C1 segment of cervical spinal cord (tissue), 14 donors: Measurements from ENCODE around the gene THPO.

ENCODE experiments used
- DNase-seq, 14 donors: peaks; one replicate each; lab custom pipeline; 2025; lab: John Stamatoyannopoulos, UW

THPO gene

DNA sequence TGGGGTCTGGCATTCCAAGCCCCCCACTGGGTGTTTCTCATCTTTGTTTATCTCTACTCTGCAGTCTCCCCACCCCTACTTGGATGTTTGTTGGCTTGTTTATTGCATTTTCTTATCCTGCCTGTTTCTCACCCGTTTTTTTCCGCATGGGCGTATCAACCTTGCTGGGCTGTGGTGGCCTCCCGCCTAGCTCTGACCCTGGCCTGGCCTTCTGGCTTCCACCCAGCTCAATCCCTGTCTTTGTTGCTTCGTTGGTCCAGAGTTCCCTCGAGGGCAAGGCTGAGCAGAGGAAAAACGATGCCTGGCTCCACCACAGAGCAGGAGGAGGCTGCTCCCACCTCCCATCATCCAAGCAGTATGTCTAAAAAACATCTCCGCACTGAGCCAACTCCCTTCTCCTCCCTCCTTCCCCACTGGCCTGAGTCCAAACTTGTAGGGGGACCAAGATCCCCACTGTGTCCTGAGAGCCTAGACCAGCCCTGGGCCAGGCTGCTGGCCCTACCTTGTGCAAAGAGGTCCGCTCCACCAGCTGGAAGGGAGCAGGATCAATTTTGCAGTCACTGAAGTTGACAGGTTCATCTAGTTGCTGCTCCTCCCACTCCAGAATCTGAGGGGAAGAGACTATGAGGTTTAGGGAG lies 26.4 kb downstream of the THPO start:
- no peak for DNase-seq

DNA sequence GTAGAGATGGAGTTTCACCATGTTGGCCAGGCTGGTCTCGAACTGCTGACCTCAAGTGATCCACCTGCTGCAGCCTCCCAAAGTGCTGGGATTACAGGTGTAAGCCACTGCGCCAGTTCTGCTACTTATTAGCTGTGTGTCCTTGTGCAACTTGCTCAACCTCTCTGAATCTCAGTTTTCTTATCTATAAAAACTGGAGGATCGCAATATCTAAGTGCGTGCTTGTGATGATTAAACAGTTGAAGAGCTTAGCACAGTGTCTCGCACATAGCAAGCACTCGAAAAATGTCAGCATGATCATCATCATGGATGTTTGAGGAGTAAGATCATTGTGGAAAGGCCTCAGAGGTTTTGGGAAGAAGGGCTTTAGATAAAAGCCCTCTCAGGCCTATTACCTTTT lies 27.4 kb downstream of the THPO start:
- DNase-seq, result no peak

DNA sequence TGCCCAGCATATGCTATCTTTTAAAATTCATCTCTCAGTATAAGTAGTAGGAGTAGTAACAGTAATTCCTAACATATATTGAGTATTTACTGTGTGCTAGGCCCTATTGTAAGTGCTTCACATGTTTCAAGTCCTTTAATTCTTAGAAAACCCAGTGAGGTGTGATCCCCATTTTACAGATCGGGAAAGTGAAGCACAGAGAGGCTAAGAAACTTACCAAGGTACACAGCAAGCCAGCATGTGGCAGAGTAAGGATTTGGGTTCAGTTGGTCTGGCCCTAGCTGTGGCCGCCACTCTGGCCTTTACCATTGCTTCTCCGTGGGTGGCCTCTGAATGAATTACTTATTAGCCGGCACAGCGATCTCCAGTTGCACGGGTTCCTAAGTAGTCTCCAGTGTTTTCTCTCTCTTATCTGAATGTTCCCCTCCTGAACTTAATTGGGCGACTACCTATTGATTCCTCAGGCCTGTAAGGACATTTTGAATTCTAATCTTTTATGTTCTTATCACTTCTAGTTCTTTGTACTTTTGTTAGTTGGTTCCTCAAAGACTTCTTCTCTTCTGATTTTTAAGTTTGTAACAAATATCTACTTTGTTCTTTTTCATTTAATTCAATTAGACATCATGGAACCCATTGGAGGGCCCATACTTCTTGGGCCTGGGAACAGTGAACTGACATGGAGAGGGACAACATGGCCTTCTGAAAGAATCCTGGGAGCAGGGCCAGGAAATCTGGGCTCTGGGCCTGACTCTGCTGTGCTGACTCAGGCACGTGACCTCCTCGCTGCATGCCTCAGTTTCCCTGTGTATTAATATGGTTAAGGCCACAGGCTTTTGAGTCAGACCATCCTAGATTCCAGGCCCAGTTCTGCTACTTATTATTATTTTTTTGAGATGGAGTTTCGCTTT lies 28.2 kb downstream of the THPO start:
- peak in 1 of 14 donors; percentile 12 for DNase-seq

DNA sequence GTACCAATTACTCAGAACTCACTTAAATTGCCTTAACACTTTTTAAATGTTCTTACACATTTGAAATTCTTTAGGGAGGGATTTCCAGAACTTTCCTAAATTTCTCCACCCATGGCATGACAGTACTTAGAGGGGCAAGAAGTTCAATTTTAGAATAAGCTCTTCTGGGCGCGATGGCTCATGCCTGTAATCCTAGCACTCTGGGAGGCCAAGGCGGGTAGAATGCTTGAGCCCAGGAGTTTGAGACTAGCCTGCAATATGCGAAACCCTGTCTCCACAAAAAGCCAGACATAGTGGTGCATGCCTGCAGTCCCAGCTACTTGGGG lies 30.0 kb downstream of the THPO start:
- no peak for DNase-seq

DNA sequence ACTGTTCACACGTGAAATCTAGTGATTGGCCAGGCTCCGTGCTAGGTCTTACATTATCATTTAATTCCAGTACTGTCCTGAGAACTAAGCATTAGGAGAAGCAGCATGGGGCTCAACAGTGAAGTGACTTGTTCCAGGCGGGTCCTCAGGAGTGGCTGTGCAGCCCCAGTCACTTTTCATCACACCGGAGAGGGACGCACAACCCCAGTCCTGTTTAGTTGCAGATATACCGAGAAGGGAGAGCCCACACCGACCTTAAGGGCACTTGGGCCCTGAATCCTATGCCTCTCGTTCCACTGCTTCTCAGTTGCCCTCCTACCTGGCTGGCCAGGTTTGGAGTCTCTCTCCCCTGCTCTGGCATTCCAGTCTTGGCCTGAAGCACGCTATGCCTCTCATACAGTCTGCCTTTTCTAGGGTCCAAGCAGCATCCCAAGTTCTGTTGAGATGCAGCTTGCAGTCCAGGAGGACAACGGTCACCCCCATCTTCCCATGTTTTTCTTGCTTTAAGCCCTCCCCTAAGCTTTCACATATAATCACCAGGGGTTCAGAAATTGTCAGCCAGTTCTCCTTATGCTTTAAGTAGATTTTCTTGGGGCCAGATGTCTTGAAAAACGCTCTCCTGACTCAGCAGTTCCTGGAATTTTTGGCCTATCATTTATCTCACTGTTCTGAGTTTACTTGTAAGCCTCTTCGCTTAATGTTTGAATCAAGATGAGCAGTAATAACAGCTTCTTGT lies 30.5 kb downstream of the THPO start:
- DNase-seq, result no peak

DNA sequence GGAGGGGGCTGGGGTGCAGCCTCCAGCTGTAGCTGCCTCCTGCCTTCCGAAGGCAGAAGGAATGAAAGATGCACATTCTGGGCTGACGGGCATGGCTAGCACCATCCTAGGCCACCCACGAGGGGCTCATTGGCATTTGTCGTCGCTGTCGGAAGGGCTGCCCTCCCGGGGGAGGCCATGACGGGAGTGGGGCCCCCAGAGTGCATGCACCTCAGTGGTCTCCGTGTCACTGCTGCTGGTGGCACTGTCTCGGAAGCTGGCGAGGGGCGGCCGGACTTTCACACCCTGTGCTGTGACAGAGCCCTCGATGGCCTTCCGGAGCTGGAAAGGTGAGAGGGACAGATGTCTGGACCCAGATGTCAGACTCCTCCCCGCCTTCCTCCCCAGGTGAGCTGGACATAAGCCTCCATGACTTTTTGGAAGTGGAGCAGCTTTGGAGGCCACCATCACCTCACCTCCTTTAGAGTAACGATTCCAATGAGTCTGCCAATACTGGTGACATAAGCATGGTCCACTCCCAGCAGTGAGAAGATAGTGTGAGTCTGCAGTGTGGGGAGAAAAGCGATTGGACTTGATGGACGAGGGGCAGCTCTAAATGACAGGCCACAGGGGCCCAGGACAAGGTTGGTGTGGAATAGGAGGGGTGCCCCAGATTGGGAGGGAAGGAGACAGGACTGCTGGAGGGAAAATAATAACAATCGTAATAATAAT lies 31.4 kb downstream of the THPO start:
- DNase-seq, result no peak

DNA sequence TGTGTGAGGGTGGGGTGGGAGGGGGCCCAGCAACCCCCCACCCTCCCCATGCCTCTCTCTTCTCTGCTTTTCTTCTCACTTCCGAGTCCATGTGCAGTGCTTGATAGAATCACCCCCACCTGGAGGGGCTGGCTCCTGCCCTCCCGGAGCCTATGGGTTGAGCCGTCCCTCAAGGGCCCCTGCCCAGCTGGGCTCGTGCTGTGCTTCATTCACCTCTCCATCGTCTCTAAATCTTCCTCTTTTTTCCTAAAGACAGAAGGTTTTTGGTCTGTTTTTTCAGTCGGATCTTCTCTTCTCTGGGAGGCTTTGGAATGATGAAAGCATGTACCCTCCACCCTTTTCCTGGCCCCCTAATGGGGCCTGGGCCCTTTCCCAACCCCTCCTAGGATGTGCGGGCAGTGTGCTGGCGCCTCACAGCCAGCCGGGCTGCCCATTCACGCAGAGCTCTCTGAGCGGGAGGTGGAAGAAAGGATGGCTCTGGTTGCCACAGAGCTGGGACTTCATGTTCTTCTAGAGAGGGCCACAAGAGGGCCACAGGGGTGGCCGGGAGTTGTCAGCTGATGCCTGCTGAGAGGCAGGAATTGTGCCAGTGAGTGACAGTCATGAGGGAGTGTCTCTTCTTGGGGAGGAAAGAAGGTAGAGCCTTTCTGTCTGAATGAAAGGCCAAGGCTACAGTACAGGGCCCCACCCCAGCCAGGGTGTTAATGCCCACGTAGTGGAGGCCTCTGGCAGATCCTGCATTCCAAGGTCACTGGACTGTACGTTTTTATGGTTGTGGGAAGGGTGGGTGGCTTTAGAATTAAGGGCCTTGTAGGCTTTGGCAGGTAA lies 32.5 kb downstream of the THPO start:
- peak in 13 of 14 donors; percentile 29 to 94 (median 83) for DNase-seq

DNA sequence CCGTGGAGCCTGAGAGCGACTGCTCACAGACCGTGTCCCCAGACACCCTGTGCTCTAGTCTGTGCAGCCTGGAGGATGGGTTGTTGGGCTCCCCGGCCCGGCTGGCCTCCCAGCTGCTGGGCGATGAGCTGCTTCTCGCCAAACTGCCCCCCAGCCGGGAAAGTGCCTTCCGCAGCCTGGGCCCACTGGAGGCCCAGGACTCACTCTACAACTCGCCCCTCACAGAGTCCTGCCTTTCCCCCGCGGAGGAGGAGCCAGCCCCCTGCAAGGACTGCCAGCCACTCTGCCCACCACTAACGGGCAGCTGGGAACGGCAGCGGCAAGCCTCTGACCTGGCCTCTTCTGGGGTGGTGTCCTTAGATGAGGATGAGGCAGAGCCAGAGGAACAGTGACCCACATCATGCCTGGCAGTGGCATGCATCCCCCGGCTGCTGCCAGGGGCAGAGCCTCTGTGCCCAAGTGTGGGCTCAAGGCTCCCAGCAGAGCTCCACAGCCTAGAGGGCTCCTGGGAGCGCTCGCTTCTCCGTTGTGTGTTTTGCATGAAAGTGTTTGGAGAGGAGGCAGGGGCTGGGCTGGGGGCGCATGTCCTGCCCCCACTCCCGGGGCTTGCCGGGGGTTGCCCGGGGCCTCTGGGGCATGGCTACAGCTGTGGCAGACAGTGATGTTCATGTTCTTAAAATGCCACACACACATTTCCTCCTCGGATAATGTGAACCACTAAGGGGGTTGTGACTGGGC lies 33.3 kb downstream of the THPO start:
- peak in 9 of 14 donors; percentile 15 to 78 (median 36) for DNase-seq

DNA sequence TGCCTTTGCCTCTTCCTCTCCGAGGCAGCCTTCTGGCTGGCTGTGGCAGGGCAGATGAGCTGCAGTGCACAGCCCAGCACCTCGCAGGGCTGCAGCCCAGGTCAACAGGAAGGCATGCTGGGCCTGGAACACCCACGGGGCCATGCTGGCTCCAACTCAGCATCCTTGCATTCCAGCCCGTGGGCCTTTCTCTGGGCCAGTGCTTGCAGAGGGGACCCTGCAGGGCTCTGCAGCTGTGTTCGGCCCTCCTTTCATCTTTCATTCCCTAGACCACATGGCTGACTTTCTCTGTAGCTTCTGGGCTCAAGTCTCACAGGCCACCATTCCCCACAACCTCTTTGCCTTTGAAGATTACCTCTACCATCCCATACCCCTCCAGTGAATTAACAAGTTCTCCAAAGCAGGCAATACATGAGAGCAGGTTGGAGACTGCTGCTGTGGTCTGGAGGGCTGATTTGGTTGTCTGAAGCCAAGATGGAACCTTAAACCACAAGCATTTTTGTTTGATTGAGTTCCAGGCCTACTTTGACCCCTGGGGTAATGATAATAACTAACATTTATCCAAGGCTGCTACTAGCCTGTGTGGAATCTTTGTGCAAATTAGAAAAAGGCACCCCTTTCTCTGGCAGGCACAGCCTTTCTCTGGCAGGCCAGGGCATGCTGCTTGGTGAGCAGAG lies 34.7 kb downstream of the THPO start:
- DNase-seq, result no peak

DNA sequence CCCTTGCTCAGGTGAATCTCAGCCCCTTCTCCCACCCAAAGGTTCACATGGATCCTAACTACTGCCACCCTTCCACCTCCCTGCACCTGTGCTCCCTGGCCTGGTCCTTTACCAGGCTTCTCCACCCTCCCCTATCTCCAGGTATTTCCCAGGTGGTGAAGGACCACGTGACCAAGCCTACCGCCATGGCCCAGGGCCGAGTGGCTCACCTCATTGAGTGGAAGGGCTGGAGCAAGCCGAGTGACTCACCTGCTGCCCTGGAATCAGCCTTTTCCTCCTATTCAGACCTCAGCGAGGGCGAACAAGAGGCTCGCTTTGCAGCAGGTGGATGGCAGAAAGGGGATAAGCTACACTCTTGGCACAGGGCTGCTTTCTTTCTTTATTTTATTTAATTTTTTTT lies 36.1 kb downstream of the THPO start:
- peak in 1 of 14 donors; percentile 17 for DNase-seq

DNA sequence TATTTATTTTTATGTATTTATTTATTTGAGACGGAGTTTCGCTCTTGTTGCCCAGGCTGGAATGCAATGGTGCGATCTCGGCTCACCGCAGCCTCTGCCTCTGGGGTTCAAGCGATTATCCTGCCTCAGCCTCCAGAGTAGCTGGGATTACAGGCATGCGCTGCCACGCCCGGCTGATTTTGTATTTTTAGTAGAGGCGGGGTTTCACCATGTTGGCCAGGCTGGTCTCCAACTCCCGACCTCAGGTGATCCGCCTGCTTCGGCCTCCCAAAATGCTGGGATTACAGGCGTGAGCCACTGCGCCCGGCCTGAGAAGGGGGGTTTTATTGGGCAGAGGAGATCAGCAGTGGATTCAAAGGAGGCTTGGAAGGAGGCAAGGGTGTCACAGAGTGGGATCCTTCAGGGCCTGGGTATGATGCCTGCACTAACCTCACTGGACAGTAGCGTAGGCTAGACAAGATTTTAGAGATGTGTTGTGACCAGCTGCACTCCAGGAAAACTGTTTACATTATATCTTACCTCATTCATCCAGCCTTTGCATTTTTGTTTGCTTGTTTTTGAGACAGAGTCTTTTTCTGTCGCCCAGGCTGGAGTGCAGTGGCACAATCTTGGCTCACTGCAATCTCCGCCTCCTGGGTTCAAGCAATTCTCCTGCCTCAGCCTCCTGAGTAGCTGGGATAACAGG lies 38.4 kb downstream of the THPO start:
- DNase-seq, result peak in 1 of 14 donors; percentile 37

DNA sequence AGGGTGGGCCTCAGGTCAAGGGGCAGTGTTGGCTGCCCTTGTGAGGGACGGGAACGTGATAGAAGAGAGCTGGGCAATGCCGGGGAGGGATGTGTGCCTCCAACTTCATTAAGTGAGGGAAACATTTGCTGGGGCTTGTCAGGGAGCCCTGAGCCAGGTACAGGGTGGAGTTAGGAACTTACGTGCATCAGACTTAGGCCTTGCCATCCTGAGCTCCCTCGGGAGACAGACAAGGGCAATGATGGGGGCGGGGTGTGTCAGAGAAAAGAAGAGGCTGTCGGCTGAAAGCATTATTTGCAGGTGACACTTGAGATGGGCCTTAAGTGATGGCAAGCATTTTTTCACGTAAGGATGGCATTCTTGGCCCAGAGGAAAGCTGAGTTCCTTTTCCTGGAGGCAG lies 39.0 kb downstream of the THPO start:
- DNase-seq, result peak in 1 of 14 donors; percentile 50

DNA sequence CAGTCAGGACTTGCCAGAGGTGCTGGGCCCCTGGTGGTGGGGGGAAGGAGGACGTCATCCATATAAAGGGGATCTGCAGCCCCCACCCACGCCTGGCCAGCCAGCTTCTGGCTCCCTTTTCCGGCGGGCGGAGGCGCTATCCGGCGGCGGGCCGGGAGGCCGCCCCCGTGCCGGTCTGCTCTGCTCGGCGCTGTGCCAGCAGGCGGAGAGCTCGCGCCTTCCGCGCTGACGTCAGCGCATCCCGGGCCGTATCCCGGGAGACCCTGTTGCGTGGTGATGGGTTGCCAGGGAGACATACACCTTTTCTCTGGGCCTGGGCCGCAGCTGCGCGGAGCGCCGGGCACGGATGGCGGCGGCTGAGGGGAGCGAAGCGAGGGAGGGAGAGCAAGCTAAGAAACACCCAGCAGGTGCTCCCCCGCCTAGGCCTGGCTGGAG lies 39.5 kb downstream of the THPO start:
- peak; percentile 17 to 87 (median 70) for DNase-seq

DNA sequence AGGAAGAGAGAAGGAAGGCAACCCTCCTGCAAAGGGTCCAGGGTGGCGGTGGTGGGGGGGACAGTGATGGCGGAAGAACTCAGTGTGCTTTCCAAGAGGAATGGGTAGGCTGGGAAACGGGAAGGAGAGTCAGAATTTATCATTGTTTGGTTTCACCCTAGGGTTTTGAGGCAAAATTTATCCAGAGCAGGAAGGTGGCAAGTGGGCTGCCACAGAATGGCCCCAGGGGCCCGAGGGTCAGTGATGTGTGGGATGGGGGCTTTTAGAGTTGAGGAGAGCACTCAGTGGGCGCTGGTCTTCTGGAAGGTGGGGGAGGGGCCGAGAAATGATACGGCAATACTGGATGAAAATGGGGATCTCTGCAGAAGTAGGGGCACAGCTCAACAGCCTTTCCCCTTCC lies 40.0 kb downstream of the THPO start:
- DNase-seq, result peak in 2 of 14 donors; percentile 37 to 59

DNA sequence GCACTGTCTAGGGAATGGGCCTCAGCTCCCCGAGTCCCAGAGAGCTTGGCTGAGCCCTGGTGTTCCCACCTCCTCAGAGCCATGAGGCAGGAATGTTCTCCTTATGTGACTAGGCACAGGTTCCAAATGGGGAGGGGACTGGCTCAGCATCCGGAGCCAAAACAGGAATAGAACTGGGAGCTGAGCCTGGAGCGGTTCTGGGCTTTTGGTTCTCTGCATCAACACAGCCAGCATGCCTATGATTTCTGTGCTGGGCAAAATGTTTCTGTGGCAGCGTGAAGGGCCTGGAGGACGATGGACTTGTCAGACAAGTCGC lies 40.6 kb downstream of the THPO start, which contains the start of gene FAM131A:
TSS of gene FAM131A (plus strand) at position 202 of the 316 bp plus-strand sequence. CDS start at position 233, 31 bp downstream.
- peak in 11 of 14 donors; percentile 21 to 88 (median 62) for DNase-seq

DNA sequence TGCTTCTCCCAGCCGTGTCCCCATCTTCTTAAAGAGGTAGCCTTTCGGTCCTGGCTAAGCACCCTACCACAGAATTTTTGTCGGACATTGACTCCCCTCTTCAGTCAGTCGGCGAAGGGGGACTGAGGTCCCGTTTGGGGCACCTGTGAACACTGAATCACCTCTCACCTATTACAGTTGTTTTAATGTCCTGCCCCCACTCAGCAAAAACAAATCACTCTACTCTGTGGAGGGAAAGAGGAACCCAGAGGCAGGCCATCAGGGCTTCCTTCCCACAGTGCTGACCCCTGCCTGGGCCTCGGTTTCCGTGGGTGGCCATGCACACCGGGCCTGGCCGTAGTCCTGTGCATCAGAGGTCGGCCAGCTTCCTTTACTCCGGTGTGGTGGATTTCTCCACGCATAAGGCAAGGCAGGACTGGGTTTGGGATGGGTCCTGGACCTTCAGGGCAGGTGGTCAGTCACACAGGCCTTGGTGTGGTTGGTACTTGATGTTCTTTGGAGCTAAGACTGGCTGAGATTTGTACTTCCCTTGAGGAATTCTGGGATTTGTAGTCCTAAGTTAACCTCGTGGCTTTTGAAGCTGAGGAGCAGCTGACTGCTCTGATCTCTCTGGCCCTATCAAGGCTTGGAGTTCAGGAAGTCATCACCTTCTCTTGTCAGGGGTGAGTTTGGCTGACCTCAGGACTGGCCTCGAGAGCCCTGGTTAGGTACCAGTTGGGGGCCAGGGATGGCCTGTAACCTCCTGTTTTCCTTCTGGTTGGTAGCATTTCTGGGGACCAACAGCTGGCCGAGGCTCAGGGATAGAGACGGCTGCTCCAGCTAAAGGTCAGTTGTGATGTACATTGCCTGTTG lies 41.2 kb downstream of the THPO start:
- DNase-seq, result peak in 12 of 14 donors; percentile 7 to 86 (median 63)

DNA sequence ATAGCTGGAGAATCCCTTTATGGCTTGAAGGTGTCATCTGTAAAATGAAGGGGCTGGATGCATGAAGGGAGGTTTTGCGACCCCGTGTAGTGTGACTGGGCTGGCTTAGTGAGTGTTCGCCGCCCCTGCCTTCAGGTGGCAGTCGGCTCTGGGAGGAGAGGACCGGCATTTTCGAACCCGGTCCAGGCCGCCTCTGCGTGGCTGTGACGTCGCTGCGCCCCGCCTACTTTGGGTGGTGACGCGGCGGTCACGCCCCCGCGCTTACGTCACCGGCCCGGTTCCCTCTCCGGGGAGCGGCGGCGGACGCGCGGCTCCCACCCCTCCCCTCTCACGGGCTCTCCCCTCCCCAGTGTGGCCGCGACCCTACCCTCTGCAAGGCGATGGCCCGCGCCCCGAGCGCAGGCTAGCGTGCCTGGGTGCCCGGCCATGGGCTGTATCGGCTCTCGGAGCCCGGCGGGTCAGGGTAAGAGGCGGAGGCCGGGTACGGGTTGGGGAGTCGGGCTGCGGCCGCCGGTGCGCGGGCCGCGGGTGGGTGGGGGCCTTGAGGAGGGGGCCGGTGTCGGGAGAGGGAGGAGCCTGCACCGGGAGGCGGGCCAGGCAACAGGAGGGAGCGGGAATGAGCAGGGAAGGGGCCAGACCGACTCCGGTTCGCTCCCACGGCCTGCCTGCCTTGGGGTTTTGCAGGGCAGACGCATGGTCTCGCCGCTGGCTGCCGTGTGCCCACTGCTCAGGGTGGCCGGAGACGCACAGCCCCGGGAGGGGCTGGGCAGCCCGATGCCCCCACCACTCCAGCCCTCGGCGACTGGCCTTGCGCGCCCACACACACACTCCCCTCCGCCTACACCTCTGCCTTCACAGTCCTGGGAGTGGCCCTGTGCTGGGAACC lies 42.1 kb downstream of the THPO start:
- DNase-seq, result peak in 13 of 14 donors; percentile 28 to 87 (median 80)
